HL-60 (cell line): Measurements from ENCODE around the gene RFX7.

ENCODE experiments used
- DNase-seq, 2 experiments: peaks; one replicate each; pipeline ENCODE4 v3.0.0-alpha.2; 2010 to 2020; ENCODE audit warnings: low read depth in 1 of 2, low spot score in 1 of 2
- H3K27ac ChIP-seq: fragments of 250-450 bp; sonication (Bioruptor Pico); replicated peaks from 2 replicates; pipeline ENCODE4 v1.5.1; 2020; ENCODE audit warnings: mild to moderate bottlenecking, moderate library complexity
- H3K27me3 ChIP-seq: fragments of 250-450 bp; sonication (Bioruptor Pico); 2 replicates; pipeline ENCODE4 v1.5.1; 2021; ENCODE audit warnings: mild to moderate bottlenecking, moderate library complexity; ENCODE audit not compliant: insufficient read depth, poor library complexity, severe bottlenecking
- H3K4me3 ChIP-seq: replicated peaks from 2 replicates; pipeline ENCODE4 v1.5.1; 2011; ENCODE audit warnings: mild to moderate bottlenecking, control low read depth, low read length; ENCODE audit not compliant: insufficient read depth
- GABPA ChIP-seq: IDR thresholded peaks from 2 replicates; pipeline ENCODE4 v1.6.1; 2012; ENCODE audit warnings: low read depth
- POLR2AphosphoS5 ChIP-seq: IDR thresholded peaks from 2 replicates; pipeline ENCODE4 v1.6.1; 2012; ENCODE audit warnings: low read depth
- REST ChIP-seq: IDR thresholded peaks from 2 replicates; pipeline ENCODE4 v1.6.1; 2012; ENCODE audit warnings: low read depth; ENCODE audit not compliant: insufficient replicate concordance
- SPI1 ChIP-seq: IDR thresholded peaks from 2 replicates; pipeline ENCODE4 v1.6.1; 2012; ENCODE audit warnings: low read depth, mild to moderate bottlenecking, borderline replicate concordance
- TF ChIP-seq, protein P1 (sequence below): IDR thresholded peaks from one replicate; pipeline ENCODE4 v1.5.1; 2011; ENCODE audit warnings: low read length, control low read depth, inconsistent platforms; ENCODE audit not compliant: insufficient read depth

Gene RFX7

DNA sequence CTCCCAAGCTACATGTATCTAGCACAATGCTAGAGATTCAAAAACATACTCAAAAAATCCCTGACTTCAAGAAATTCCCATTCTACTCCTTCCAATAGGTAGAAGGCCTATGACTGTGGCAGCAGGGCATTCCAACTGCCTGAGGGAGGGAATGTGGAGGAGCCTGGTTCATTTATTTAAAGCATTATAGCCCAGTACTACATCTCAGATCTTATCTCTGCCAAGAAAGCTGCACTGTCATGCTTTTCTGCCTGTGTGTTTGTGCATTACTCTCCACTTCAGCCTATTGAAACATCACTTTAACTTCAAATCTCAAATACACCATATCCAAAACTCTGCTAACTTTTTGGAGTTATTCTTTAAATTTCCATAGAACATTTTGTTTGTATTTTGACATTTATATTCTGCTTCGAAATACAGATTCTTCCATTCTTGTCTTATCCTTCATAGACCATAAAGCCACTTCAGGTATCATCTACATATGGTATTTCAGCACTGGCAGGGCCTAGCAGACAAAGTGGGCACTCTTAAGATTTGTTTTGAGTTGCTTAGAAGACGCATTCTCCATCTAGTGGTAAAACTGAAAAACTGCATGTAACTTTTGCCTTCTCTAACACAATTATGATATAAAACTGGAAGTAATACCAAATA is 191.2 kb downstream of the RFX7 start:
- Histone ChIP-seq H3K27ac (no peak overlapping the region), H3K27me3 (no peaks in the 10 kb centered on the region), H3K4me3 (no peak overlapping the region)
- TF ChIP-seq, protein P1, sequence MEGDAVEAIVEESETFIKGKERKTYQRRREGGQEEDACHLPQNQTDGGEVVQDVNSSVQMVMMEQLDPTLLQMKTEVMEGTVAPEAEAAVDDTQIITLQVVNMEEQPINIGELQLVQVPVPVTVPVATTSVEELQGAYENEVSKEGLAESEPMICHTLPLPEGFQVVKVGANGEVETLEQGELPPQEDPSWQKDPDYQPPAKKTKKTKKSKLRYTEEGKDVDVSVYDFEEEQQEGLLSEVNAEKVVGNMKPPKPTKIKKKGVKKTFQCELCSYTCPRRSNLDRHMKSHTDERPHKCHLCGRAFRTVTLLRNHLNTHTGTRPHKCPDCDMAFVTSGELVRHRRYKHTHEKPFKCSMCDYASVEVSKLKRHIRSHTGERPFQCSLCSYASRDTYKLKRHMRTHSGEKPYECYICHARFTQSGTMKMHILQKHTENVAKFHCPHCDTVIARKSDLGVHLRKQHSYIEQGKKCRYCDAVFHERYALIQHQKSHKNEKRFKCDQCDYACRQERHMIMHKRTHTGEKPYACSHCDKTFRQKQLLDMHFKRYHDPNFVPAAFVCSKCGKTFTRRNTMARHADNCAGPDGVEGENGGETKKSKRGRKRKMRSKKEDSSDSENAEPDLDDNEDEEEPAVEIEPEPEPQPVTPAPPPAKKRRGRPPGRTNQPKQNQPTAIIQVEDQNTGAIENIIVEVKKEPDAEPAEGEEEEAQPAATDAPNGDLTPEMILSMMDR, result peak; percentile 40
- TF ChIP-seq SPI1, result no peak
- DNase-seq, result peak in 1 of 2 experiments; percentile 16

DNA sequence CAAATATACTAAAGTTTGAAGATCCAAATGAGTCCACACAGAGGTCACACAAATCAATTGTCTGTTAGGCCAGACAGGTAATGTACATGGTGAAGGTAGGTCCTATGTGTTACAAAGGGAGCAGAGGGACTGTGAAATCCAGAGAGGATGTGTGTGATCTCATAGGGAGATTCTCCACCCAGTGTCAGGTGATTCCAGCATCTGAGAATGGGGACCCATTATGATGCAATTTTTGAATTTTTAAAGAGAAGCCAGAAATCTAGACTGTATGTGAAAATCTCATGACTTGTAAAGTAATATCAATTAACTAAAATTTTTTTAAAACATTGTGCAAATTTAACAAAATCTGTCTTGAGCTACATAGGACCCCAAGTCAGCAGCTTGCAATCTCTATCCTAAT is 192.0 kb downstream of the RFX7 start:
- no peak for DNase-seq
- no peak overlapping the region for H3K4me3 ChIP-seq
- no peak overlapping the region for H3K27ac ChIP-seq
- TF ChIP-seq, protein P1, result no peak
- TF ChIP-seq GABPA, result no peak
- TF ChIP-seq POLR2AphosphoS5, result no peak
- TF ChIP-seq REST, result no peak
- TF ChIP-seq SPI1, result no peak
- H3K27me3 ChIP-seq, result no peaks in the 10 kb centered on the region

DNA sequence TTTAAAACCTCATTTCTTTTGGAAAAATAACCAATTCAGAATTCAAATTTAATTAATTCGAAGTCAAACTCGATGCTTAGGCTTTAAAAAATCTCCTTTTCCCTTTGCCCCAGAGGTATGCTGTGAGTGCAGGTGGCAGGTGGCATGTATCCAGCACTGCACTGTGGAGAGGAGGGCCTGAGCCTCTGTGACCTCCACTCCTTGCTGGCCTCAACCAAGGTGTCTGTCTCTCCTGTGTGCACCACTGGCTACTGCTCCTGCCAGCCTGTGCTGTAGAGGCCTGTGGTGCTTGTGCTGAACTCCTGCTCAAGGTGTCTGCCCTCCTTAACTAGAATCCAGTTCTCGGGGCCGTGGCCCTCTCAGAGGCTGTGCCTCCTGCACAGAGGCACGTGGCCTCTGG is 194.1 kb downstream of the RFX7 start:
- no peak overlapping the region for H3K4me3 ChIP-seq

More for the DNA sequence above, 194.1 kb downstream of the RFX7 start:
- no peaks in the 10 kb centered on the region for H3K27me3 ChIP-seq
- TF ChIP-seq, protein P1, result no peak
- TF ChIP-seq GABPA (no peak), SPI1 (no peak), POLR2AphosphoS5 (no peak), REST (no peak)
- no peak for DNase-seq
- no peak overlapping the region for H3K27ac ChIP-seq
